HG03025 (cell line): ENCODE data around the gene CES3.

ENCODE experiments used
- ATAC-seq: cut with Tn5 transposase; IDR thresholded peaks from one replicate; pipeline ENCODE4 v1.9.1; 2021; ENCODE audit warnings: mild to moderate bottlenecking, moderate library complexity; ENCODE audit not compliant: unreplicated experiment, low FRiP score

CES3 gene, protein sequence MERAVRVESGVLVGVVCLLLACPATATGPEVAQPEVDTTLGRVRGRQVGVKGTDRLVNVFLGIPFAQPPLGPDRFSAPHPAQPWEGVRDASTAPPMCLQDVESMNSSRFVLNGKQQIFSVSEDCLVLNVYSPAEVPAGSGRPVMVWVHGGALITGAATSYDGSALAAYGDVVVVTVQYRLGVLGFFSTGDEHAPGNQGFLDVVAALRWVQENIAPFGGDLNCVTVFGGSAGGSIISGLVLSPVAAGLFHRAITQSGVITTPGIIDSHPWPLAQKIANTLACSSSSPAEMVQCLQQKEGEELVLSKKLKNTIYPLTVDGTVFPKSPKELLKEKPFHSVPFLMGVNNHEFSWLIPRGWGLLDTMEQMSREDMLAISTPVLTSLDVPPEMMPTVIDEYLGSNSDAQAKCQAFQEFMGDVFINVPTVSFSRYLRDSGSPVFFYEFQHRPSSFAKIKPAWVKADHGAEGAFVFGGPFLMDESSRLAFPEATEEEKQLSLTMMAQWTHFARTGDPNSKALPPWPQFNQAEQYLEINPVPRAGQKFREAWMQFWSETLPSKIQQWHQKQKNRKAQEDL

DNA sequence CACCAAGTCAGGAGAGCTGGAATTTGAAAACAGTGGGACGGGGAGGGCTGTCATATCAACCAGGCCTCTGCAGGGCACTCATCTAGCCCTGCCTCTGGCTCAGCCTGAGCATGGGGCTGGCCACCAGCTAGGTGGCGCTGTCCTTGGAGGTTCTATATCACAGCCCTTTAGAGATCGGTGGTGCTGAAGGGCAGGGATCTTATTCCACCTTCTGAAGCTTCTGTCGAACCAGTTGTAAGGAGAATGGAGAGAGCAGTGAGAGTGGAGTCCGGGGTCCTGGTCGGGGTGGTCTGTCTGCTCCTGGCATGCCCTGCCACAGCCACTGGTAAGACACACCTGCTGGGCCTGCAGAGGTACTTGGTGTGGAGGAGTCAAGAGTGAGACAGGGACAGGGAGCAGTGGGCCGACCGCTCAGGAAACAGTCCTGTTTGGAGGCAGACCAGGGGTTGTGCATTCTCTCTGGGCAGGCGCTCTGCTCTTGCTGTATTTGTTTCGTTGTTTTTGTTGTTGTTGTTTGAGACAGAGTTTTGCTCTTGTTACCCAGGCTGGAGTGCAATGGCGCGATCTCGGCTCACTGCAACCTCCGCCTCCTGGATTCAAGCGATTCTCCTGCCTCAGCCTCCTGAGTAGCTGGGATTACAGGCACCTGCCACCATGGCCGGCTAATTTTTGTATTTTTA lies at the start of gene CES3:
TSS of gene CES3 (plus strand) at position 202 of the 680 bp plus-strand sequence. CDS start at position 244, 42 bp downstream.
- no peak for ATAC-seq

- ATAC-seq = no peak
These were observed 49.3 kb upstream of the CES3 start for GRCh38 chr16:66911801-66912200.

GRCh38 chr16:66913081-66913480 lies 48.0 kb upstream of the CES3 start:
- no peak for ATAC-seq

GRCh38 chr16:66913711-66914110 lies 47.4 kb upstream of the CES3 start:
- ATAC-seq = no peak

GRCh38 chr16:66914541-66914940 lies 46.5 kb upstream of the CES3 start:
- no peak for ATAC-seq

- ATAC-seq = no peak
These were observed 46.0 kb upstream of the CES3 start for GRCh38 chr16:66915041-66915440.

DNA sequence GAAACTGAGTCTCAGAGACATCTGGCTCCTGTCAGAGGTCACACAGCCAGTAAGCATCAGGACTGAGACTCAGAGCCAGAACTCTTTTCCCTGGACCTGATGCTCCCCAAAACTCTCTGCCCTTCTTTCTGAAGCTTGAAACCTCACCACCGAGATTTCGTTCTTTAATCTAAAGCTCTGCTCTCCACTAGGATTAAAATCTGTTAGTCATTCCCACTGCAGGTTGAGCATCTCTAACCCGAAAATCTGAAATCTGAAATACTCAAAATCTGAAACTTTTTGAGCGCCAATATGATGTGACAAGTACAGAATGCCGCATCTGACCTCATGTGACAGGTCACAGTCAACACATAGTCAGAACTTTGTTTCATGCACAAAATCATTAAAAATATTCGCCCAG lies 44.5 kb upstream of the CES3 start:
- ATAC-seq = no peak

DNA sequence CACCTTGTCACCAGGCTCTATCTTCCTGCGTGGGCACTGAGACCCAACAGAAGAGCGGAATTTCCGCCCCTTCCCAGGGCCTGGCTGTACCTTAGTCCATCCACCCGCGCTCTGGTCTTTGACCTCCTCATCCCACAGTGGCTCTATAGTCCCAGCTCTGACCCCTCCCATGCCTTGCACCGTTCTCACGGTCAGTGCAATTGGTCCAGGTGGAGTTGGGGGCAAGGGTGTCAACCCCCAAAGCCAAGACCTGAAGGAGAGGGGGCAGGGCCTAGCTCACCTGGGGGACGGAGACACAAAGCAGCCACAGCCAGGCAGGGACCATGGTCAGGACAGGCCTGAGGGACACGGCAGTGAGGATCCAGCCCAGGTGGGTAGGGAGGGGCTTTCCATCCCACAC lies 43.3 kb upstream of the CES3 start:
- no peak for ATAC-seq

- ATAC-seq = no peak
These were observed 42.7 kb upstream of the CES3 start for GRCh38 chr16:66918355-66918754.

GRCh38 chr16:66918803-66919568 lies 42.1 kb upstream of the CES3 start, which contains the start of gene CDH16:
CDH16 (minus strand) TSS chr16:66918885; CDS start chr16:66918065, 820 bp downstream.
- no peak for ATAC-seq

DNA sequence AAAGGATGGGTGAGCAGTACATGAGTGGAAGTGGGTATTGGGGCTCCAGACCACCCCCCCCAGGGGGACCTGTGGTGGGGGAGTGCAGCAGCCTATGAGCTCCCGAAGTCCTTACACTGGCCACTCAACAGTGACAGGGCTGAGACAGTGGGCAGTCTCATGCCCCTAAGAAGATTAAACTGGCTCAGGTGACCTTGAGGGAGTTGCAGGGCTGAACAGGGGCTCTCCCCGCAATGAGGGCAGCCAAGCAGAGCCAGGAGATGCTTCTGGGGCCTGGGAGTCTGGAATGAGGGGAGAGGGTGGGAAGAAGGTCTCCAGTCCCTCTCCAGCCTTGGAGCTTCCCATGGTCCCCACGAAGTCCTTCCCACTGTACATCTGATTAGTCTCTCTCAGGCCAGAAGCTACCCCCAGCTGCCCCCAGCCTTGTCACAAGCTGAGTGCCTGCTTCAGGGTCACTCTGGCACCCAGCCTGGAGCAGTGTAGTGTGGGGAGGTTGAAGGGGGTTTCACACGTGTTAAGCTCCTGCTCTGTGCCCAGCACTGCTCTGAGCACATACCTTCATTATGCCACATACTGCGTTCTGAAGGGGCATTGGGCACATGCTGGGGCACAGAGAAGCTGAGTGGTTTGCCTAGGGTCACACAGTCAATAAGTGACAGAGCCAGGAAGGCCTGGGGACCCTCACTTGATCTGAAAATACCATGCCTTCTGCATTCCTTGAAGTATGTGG lies 41.3 kb upstream of the CES3 start:
- no peak for ATAC-seq

- no peak for ATAC-seq
These were observed 40.8 kb upstream of the CES3 start for GRCh38 chr16:66920299-66920590.

- no peak for ATAC-seq
These were observed 40.0 kb upstream of the CES3 start for GRCh38 chr16:66920924-66921680.

DNA sequence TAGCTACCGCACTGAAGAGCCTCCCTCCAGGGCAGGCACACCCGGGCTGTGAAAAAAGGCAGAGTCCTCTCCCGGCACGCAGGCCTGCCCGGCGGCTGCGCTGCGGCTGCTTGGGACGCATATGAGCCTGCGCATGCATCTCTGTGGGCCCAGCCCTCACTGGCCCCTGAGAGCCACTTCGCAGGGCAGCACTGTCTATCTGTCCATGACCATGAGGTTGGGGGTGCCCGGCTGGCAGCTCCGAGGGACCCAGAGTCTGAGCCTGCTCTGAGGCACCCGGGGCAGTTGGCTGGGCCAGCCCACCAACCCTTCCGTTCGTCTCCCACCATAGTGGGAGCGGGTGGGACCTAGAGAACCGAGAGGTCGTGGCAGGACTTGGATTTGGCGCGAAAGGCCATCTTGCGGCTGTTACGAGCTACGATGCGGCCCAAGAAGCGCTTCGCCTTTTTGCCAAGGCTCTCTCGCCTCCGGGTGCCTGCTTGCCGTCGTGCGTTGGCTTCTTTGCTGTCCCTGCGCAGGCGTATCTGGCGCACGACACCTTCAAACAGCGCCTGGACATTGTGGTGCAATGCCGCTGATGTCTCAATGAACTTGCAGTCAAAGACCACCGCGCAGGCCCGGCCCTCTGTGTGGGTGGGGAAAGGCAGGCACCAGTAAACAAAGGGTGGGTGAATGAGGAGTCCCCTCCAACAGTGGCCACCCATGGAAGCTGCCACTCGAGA lies 39.2 kb upstream of the CES3 start:
- ATAC-seq = no peak

DNA sequence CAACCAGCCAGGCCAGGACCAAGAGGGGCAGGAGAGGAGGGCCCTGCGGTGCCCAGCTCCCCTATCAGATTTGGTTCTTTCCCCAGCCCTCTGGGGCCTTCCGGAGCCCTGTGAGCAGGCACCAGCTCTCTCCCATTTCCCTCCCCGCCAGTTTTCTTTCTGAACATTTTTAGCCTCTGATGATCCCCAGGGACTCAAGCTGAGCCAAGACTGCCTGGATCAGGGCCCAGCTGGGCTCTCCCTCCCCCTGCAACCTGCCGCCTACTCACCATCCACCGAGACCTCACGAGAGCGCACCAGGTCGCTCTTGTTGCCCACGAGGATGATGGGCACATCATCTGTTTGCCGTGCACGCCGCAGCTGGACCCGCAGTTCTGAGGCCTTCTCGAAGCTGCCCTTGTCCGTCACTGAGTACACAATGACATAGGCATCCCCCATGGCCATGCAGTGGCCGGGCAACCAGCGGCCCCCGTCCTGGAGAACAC lies 37.8 kb upstream of the CES3 start:
- no peak for ATAC-seq

DNA sequence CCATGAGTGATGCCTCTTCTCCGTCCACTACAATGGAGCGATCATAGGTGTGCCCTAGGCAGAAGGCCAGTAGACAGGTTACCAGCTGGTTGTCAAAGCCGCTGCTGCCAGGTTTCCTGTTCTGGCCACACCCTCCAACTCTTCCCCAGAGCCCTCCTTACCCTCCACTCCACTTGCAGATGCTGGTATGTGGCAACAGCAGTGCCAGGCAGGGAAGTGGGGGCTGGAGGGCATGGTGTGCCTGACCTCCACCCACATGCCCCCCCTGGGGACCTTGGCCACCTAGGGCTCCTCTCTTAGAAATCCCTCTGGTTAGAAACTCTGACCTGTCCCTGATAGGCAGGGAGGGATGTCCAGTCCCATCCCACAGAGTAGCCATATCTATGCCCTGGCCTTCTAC lies 37.2 kb upstream of the CES3 start:
- ATAC-seq = no peak

DNA sequence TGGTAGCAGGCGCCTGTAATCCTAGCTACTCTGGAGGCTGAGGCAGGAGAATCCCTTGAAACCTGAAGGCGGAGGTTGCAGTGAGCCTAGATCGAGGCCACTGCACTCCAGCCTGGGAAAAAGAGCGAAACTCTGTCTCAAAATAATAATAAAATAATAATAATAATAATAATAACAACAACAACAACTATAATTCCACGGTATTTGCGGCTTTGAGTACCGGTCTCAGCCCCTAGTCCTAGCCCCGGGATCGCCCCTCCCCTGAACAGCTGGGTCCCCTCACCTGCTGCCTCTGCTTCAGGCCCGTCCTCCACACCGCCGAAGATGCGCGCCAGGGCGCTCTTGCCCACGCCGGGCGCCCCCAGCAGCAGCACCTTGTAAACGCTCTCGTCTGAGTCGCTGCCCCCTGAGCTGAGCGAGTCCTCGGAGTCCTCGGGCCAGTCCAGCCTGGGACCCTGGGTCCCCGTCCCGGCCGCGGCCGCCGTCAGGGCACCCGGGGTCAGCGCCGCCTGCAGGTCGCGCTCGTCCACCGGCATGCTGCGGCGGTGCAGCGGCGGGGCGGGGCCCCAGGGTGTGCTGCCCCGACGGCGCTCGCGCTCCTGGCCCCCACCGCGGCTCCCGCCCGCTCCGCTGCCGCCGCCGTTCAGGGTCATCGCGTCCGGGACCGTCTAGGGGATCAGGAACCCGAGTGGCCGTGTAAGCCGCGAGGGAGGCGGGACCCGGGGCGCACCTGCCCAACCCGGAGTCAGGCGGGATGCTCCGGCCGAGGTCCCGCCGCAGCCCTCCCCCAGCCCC lies 36.3 kb upstream of the CES3 start:
- no peak for ATAC-seq

DNA sequence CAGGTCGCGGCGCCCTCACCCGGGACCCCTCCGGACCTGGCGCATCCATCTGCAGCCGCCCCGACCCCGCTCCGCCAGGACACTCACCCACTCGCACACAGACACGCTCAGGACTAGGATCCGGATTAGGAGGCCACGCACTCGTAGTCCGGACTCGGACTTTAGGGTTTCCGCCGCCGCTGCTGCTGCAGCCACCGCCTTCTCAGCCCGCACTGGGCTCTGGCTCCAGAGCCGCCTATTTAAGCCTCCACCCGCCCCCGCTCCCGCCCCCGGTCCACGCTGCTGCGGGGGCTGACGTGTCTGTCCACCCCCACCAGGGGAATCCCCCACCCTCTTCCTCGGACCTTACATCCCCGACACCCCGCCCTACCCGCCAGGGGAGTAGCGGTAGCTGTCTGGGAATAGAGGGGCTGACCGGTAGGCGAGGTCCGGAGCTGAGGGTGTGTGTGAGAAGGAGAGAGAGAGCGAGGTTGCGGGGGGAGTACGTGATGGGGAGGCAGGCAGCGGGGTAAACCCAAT lies 35.7 kb upstream of the CES3 start, which contains the start of gene RRAD:
TSS of gene RRAD (minus strand) at position 214 of the 519 bp plus-strand sequence. CDS start 356 bp downstream, outside the sequence.
- ATAC-seq = no peak
